Ovary (tissue), 9 donors: Measurements from ENCODE around the gene NIPAL1. TPM values are rescaled to one million over a fixed set of nuclear protein-coding genes. Genes with fewer than 3 reads are reported as not detected.

ENCODE experiments used
- DNase-seq, 5 donors: peaks; one replicate each; pipeline ENCODE4 v3.0.0-alpha.2; 2019 to 2020
- H3K27ac ChIP-seq, 2 donors: fragments of 200-600 bp; one replicate each; pipeline versions ENCODE4 v1.5.1 to v1.8.0; 2019 to 2022
- H3K27me3 ChIP-seq: fragments of 200-600 bp; one replicate; pipeline ENCODE4 v1.8.0; 2022
- H3K36me3 ChIP-seq: fragments of 200-600 bp; sonication (generic); one replicate; pipeline ENCODE4 v1.5.1; 2019
- H3K4me1 ChIP-seq: one replicate; pipeline ENCODE4 v1.8.1; 2013; ENCODE audit warnings: mild to moderate bottlenecking, moderate library complexity; ENCODE audit not compliant: insufficient read depth
- H3K4me3 ChIP-seq: fragments of 200-600 bp; sonication (generic); one replicate; pipeline ENCODE4 v1.5.1; 2017
- H3K9me3 ChIP-seq, 2 donors: fragments of 200-600 bp in 1 of 2; sonication (generic) in 1 of 2; one replicate each; pipeline versions ENCODE4 v1.5.1 to v1.8.1; 2013 to 2019; ENCODE audit warnings: mild to moderate bottlenecking in 1 of 2, moderate library complexity in 1 of 2
- CTCF ChIP-seq, 3 donors: fragments of 450-650 bp in 2 of 3; fragments of 200-600 bp in 1 of 3; IDR thresholded peaks; one replicate each; pipeline versions ENCODE4 v1.5.1 to v1.8.0; 2016 to 2022; ENCODE audit warnings: antibody characterized with exemption in 3 of 3, mild to moderate bottlenecking in 1 of 3
- EP300 ChIP-seq: sonication (generic); formaldehyde crosslinking; IDR thresholded peaks from one replicate; pipeline ENCODE4 v1.6.1; 2017; ENCODE audit warnings: antibody characterized with exemption
- POLR2A ChIP-seq: fragments of 450-650 bp; IDR thresholded peaks from one replicate; pipeline ENCODE4 v1.6.1; 2017; ENCODE audit warnings: antibody characterized with exemption, mild to moderate bottlenecking, moderate library complexity
- WGBS, 3 donors: extraction: QIAGEN DNeasy Blood & Tissue Kit in 1 of 3; methylation state at CpG; one replicate each; pipeline versions ENCODE4 v1.1.5 to v1.1.7; 2013 to 2017; 5-methylcytosine and 5-hydroxymethylcytosine counted together
- intact Hi-C, 4 donors: fragments of 100-400 bp; cut with DNase I; formaldehyde crosslinking; loops; one replicate each; pipeline versions ENCODE4 v1.11.0 to v1.15.1; 2022 to 2023
- polyA plus RNA-seq, 2 donors: library from polyadenylated mRNA; stranded (reverse); fragments of 200-250 nt in 1 of 2; fragments of 350-450 nt in 1 of 2; fragmentation: Illumina TruSeq in 1 of 2; extraction: RNeasy Lipid Tissue Mini Kit (QIAGEN cat#74804) in 1 of 2; gene quantifications; one replicate each; pipeline ENCODE4 v1.2.3, GENCODE V29; 2013 to 2014
- total RNA-seq, 7 donors: library from RNA; depleted of rRNA in 2 of 7; stranded (reverse); fragments of >200 nt in 2 of 7; fragmentation: NEBNext Ultra II Directional in 3 of 7; extraction: Animal tissue kit (Norgen Biotek cat#: 25700) in 3 of 7; gene quantifications; one replicate each; pipeline versions ENCODE4 v1.1.0 to v1.2.4, GENCODE V29; 2016 to 2023
- donor health status: DM: no; HTN: no; CAD: no; lungs with moderate emphysema.
- donor health status: DM: no; HTN: no; CAD: no.
- donor health status: Bipolar disorder and iron deficiency.
- donor health status: DM: yes; HTN: yes; CAD: no.
- donor health status: DM: no; HTN: no; CAD: no.
- donor health status: DM: yes; HTN: yes; CAD: no.

NIPAL1 gene
- total and polyA plus RNA-seq, 9 donors = 0.05 to 1.8 (median 0.48) TPM; not detected in 2

- intact Hi-C loops = no loop called here
- Histone ChIP-seq H3K9me3 (no peaks in the 10 kb centered on the region), H3K4me3 (no peak overlapping the region), H3K27ac (no peak overlapping the region), H3K4me1 (no peaks in the 10 kb centered on the region), H3K27me3 (no peaks in the 10 kb centered on the region), H3K36me3 (no peaks in the 10 kb centered on the region)
- no peak for DNase-seq
- 26 to 61% (median 42%) methylated on average over 2 of the region's 2 CpGs for WGBS, 3 donors
- TF ChIP-seq EP300 = no peak
- TF ChIP-seq CTCF (IDR thresholded peaks at IDR 0.05) = no peak
- TF ChIP-seq POLR2A = no peak
Observed at GRCh38 chr4:48028696-48029095, 12.1 kb downstream of the NIPAL1 start.

GRCh38 chr4:48030470-48030869 is 13.9 kb downstream of the NIPAL1 start:
- Histone ChIP-seq H3K4me3 (no peak overlapping the region), H3K4me1 (no peaks in the 10 kb centered on the region), H3K36me3 (no peaks in the 10 kb centered on the region), H3K9me3 (no peaks in the 10 kb centered on the region), H3K27ac (no peak overlapping the region), H3K27me3 (no peaks in the 10 kb centered on the region)
- 43 to 52% (median 44%) methylated on average over 3 of the region's 3 CpGs for WGBS, 3 donors
- DNase-seq = no peak
- intact Hi-C loops = no loop called here
- TF ChIP-seq EP300 (no peak), POLR2A (no peak), CTCF (IDR thresholded peaks at IDR 0.05) (no peak)

GRCh38 chr4:48031802-48032525 is 15.4 kb downstream of the NIPAL1 start:
- Histone ChIP-seq H3K27me3 (no peaks in the 10 kb centered on the region), H3K4me3 (no peak overlapping the region), H3K27ac (no peak overlapping the region), H3K4me1 (no peaks in the 10 kb centered on the region), H3K9me3 (no peaks in the 10 kb centered on the region), H3K36me3 (no peaks in the 10 kb centered on the region)
- DNase-seq = no peak
- intact Hi-C loops = no loop called here
- TF ChIP-seq POLR2A (no peak), CTCF (IDR thresholded peaks at IDR 0.05) (no peak), EP300 (no peak)
- 75 to 78% (median 77%) methylated on average over 12 of the region's 12 CpGs for WGBS, 3 donors

GRCh38 chr4:48032721-48033120 is 16.1 kb downstream of the NIPAL1 start:
- H3K4me3 ChIP-seq = no peak overlapping the region
- no peaks in the 10 kb centered on the region for H3K4me1 ChIP-seq
- H3K9me3 ChIP-seq = no peaks in the 10 kb centered on the region
- no peak for DNase-seq
- no peaks in the 10 kb centered on the region for H3K36me3 ChIP-seq
- no peak overlapping the region for H3K27ac ChIP-seq
- no peaks in the 10 kb centered on the region for H3K27me3 ChIP-seq
- intact Hi-C loops = no loop called here
- no peak for TF ChIP-seq EP300
- no peak for TF ChIP-seq POLR2A
- no peak for TF ChIP-seq CTCF (IDR thresholded peaks at IDR 0.05)
